Tibial nerve (tissue), 3 donors: ENCODE measurements around the gene SLC1A1.

Experiments used
- POLR2A ChIP-seq, 2 donors: fragments of 450-650 bp; IDR thresholded peaks; one replicate each; pipeline ENCODE4 v1.6.1; 2017; ENCODE audit warnings: antibody characterized with exemption in 2 of 2, mild to moderate bottlenecking in 2 of 2, moderate library complexity in 2 of 2
- TF ChIP-seq, protein P1 (sequence below), 5 experiments: fragments of 200-600 bp in 3 of 5; fragments of 450-650 bp in 2 of 5; sonication (generic) in 3 of 5; IDR thresholded peaks; one replicate each; pipeline ENCODE4 v1.5.1; 2016 to 2019; ENCODE audit warnings: antibody characterized with exemption in 5 of 5, mild to moderate bottlenecking in 3 of 5, moderate library complexity in 2 of 5

DNA sequence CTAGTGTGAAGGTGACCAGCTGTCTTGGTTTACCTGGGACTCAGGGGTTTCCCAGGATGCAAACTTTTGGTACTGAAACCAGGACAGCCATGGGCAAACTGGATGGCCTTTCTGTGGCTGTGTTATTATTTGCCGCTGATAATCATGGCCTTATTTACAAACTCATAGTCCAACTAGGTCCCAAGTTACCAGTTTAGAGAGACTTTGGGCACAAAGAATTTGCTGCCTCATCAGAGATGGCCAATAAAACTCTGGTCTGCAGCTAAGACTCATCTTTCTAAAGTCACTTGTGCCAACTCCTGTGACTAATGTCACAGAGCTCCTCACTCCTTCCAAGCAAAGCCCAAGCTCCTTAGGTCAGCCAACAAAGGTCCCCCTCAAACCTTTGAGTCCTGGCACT, 124.4 kb downstream of the SLC1A1 start:
- TF ChIP-seq POLR2A (IDR thresholded peaks at IDR 0.05), result no peak
- TF ChIP-seq, protein P1, sequence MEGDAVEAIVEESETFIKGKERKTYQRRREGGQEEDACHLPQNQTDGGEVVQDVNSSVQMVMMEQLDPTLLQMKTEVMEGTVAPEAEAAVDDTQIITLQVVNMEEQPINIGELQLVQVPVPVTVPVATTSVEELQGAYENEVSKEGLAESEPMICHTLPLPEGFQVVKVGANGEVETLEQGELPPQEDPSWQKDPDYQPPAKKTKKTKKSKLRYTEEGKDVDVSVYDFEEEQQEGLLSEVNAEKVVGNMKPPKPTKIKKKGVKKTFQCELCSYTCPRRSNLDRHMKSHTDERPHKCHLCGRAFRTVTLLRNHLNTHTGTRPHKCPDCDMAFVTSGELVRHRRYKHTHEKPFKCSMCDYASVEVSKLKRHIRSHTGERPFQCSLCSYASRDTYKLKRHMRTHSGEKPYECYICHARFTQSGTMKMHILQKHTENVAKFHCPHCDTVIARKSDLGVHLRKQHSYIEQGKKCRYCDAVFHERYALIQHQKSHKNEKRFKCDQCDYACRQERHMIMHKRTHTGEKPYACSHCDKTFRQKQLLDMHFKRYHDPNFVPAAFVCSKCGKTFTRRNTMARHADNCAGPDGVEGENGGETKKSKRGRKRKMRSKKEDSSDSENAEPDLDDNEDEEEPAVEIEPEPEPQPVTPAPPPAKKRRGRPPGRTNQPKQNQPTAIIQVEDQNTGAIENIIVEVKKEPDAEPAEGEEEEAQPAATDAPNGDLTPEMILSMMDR (IDR thresholded peaks at IDR 0.05), result no peak
